NCI-H2227 treated with DMSO at 0.1 percent for 48 hours (cell line): Measurements from ENCODE around the gene CYP2F1.
"Not testable (repeated sequence)": the region's sequence is repeated elsewhere in the genome, so short reads cannot be mapped to it uniquely, and the experiment has no call there.

Experiments
- DNase-seq: peaks from one replicate; lab custom pipeline; 2025; lab: John Stamatoyannopoulos, UW

The CYP2F1 gene, protein sequence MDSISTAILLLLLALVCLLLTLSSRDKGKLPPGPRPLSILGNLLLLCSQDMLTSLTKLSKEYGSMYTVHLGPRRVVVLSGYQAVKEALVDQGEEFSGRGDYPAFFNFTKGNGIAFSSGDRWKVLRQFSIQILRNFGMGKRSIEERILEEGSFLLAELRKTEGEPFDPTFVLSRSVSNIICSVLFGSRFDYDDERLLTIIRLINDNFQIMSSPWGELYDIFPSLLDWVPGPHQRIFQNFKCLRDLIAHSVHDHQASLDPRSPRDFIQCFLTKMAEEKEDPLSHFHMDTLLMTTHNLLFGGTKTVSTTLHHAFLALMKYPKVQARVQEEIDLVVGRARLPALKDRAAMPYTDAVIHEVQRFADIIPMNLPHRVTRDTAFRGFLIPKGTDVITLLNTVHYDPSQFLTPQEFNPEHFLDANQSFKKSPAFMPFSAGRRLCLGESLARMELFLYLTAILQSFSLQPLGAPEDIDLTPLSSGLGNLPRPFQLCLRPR

DNA sequence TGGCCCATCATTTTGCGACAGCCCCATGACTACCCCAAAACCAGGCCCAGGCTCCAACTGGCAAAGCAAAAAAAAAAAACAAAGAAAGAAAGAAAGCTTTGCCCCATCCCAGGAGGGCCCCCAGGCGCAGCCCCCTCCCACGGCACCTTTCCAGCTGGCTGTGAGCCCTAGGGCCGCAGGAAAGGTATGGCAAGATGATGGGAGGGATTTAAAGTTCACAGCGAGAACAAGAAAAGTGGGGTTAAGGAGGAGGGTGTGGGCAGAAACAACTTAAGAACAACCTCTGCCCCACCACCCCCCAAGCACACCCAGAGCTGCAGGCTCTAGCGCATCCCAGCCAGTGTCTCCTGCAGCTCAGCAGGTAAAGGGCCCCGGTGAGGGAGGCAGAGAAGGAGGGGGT, at the start of gene CYP2F1:
Gene CYP2F1, plus strand, starts transcription at position 301 of the 400 bp plus-strand sequence. CDS start 1,757 bp downstream, outside the sequence.
- DNase-seq, result no peak

GRCh38 chr19:41064974-41065569, 49.2 kb upstream of the CYP2F1 start:
- no peak for DNase-seq

GRCh38 chr19:41076286-41076685, 37.9 kb upstream of the CYP2F1 start:
- no peak for DNase-seq

DNA sequence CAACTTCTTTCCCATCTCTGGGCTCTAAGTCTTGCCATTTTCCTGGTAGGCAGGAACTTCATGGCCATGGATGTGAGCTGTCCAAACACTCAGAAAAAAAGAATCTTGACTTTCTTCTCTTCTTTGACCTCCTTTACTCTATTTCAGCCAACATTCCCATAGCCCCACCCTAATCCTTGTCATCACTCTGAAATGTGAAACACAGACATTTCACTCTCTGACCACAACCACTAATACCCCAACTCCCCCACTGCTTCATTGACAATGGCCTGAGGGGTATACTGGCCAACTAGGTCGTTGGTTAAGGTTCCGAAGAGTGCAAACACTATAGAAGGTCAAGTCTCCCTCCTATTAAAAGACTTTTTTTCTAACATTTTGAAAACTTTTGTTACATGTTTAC, 30.7 kb upstream of the CYP2F1 start:
- no peak for DNase-seq

GRCh38 chr19:41085748-41086415, 28.4 kb upstream of the CYP2F1 start:
- DNase-seq, result no peak

DNA sequence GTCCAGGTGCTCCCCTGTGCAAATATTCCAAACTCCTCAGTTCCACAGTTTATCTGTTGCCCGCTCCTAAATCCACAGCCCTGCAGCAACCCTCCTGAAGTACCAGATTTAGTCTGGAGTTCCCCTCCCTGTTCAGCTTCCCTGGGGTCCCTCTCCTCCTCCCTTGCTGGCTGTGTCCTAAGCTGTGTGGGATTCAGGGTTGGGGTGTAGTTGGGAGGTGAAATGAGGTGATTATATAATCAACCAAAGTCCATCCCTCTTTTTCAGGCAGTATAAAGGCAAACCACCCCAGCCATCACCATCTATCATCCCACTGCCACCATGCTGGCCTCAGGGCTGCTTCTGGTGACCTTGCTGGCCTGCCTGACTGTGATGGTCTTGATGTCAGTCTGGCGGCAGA, 26.1 kb upstream of the CYP2F1 start, which contains the start of gene CYP2A13:
Gene CYP2A13, plus strand, starts transcription at position 301 of the 400 bp plus-strand sequence. Its CDS starts 21 bp downstream, at position 322.
- DNase-seq, result no peak

GRCh38 chr19:41089959-41090358, 24.3 kb upstream of the CYP2F1 start:
- DNase-seq, result no peak

- no peak for DNase-seq
These were observed 18.5 kb upstream of the CYP2F1 start for GRCh38 chr19:41095703-41096102.

DNA sequence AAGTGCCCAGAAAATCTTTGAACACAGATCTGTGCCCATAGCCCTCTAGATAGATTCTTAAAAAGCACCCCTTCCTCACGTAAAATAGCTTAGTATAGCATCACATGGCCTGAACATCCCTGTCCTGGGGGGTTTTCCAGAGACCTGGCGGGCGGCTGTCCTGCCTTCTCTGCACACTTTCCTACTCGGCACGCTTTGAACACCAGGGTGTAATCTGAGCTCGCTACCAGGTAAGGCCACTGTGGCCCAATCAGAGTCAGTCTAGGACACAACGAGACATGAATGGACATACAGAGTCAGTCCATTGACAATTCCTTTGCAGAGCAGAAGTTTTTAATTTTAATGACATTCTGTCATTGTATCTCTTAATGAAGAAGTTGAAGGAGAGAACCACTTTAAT, 17.9 kb upstream of the CYP2F1 start:
- DNase-seq, result no peak

GRCh38 chr19:41097302-41097701, 16.9 kb upstream of the CYP2F1 start:
- DNase-seq, result no peak

DNA sequence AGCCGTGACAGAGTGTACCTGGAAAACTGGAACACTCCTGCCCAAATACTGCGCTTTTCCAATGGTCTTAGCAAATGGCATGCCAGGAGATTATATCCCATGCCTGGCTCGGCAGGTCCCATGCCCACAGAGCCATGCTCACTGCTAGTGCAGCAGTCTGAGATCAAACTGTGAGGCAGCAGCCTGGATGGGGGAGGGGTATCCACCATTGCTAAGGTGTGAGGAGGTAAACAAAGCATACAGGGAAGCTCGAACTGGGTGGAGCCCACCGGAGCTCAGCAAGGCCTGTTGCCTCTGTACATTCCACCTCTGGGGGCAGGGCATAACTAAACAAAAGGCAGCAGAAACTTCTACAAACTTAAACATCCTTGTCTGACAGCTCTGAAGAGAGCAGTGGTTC, 15.5 kb upstream of the CYP2F1 start:
- no peak for DNase-seq

DNA sequence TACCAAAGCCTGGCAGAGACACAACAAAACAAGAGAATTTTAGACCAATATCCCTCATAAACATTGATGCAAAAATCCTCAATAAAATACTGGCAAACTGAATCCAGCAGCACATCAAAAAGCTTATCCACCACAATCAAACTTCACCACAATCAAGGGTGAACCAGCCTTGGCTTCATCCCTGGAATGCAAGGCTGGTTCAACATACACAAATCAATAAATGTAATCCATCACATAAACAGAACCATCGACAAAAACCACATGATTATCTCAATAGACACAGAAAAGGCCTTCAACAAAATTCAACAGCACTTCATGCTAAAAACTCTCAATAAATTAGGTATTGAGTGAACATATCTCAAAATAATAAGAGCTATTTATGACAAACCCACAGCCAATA, 12.0 kb upstream of the CYP2F1 start:
- DNase-seq, result not testable (repeated sequence)

DNA sequence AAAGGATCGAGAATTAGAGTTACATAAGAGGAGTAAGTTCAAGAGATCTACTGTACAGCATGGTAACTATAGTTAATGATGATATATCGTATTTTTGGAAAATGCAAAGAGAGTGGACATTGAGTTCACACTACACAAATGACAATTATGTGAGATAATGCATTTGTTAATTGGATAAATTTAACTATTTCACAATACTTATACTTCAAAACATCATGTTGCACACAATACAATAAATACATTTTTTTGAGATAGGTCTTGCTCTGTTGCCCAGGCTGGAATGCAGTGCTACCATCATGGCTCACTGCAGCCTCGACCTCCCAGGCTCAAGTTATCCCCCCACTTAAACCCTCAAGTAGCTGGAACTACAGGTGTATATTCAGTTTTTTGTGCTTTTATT, 8.1 kb upstream of the CYP2F1 start:
- no peak for DNase-seq

GRCh38 chr19:41111296-41111695, 2.9 kb upstream of the CYP2F1 start:
- no peak for DNase-seq

DNA sequence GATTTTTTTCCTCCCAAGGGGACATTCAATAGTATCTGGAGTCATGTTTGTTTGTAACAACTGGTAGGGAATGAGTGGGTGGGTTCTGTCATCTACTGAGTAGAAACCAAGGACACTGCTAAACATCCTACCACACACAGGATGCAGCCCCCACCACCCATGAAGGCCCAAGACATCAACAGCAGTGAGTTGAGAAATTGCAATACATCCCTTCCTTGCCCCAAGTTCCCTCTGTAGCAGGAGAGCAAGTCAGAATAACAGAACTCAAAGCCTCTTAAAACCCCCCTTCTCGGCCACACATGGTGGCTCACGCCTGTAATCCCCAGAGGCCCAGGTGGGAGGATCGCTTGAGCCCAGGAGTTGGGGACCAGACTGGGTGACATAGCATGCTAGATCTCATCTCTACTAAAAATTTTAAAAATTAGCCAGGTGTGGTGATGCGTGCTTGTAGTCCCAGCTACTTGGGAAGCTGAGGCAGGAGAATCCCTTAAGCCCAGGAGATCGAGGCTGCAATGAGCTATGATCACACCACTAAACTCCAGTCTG, 2.4 kb upstream of the CYP2F1 start:
- DNase-seq, result no peak

DNA sequence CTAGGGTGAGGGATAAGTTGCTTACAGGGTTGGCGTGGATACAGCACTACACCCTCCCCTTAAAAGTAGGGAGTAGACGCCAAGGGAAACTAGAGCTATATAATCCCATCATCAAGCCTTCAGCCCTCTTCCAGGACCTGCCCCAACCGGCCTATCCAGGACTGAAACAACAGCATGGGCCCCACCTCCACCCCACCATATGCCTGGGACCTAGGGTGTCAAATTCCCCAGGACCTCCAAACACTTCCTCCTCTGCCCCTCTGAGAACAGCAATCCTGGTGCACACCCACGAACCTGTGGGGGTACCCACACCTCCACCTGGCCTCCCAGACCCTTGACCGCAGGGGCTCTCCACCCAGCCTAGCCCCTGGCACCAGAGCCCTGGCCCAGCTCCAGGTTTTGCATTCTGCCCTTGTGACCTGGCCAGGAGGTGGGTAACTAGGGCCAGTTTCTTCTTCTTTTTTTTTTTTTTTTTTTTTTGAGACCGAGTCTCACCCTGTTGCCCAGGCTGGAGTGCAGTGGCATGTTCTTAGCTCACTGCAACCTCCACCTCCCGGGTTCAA, 1.4 kb upstream of the CYP2F1 start:
- no peak for DNase-seq

GRCh38 chr19:41116261-41116660, 2.0 kb downstream of the CYP2F1 start:
- no peak for DNase-seq

GRCh38 chr19:41120929-41121911, 7.0 kb downstream of the CYP2F1 start:
- DNase-seq, result not testable (repeated sequence)

- not testable (repeated sequence) for DNase-seq
These were observed 8.6 kb downstream of the CYP2F1 start for GRCh38 chr19:41122846-41123245.

DNA sequence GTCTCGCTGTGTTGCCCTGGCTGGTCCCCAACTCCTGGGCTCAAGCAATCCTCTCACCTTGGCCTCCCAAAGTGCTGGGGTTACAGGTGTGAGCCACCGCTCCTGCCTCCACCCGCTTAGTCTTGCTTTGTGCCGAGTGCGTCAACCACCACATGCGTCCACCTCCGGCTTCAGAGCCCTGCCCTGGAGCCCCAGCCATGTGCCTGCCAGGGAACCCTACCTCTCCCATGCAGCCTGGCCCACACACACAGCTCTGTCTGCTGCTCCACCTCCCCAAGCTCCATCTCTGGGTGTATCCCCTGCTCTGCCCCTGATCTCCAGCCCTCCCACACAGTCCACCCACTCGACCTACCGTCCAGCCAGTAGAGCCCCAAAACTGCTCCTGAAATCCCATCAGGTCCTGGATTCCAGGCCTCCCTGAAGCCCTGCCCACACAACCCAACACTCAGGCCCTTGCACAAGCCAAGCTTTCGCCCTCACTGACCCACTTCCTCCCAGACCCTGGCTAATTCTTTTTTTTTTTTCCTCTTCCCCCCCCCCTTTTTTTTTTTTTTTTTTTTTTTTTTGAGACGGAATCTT, 9.6 kb downstream of the CYP2F1 start:
- DNase-seq, result no peak
